SK-N-SH treated with all-trans-retinoic acid at 6 μM for 48 hours (cell line): ENCODE results near the gene TGOLN2.
"Not testable (repeated sequence)": the region's sequence is repeated elsewhere in the genome, so short reads cannot be mapped to it uniquely, and the experiment has no call there.

ENCODE experiments used
- ATAC-seq: fragments of 200-7000 bp; cut with Tn5 transposase; 3 replicates; pipeline ENCODE4 v1.9.1; 2020; ENCODE audit warnings: mild to moderate bottlenecking, moderate library complexity
- ARNTL ChIP-seq: fragments of 450-650 bp; formaldehyde crosslinking; IDR thresholded peaks from 2 replicates; pipeline ENCODE4 v1.5.0; 2020; ENCODE audit warnings: low read depth, mild to moderate bottlenecking, moderate library complexity, borderline replicate concordance
- CSDC2 ChIP-seq: fragments of 250-450 bp; sonication (Bioruptor Pico); IDR thresholded peaks from 2 replicates; pipeline ENCODE4 v1.5.0; 2020; ENCODE audit warnings: mild to moderate bottlenecking, moderate library complexity
- ESRRG ChIP-seq: fragments of 250-450 bp; sonication (Bioruptor Pico); IDR thresholded peaks from 2 replicates; pipeline ENCODE4 v1.6.1; 2021; ENCODE audit warnings: mild to moderate bottlenecking
- GLIS3 ChIP-seq: fragments of 250-450 bp; sonication (Bioruptor Pico); IDR thresholded peaks from 2 replicates; pipeline ENCODE4 v1.5.0; 2020; ENCODE audit warnings: mild to moderate bottlenecking, moderate library complexity
- ISL1 ChIP-seq: fragments of 250-450 bp; sonication (Bioruptor Pico); IDR thresholded peaks from 2 replicates; pipeline ENCODE4 v2.1.2; 2022; ENCODE audit warnings: mild to moderate bottlenecking, moderate library complexity
- OSR1 ChIP-seq: fragments of 250-450 bp; sonication (Bioruptor Pico); IDR thresholded peaks from 2 replicates; pipeline ENCODE4 v1.8.0; 2022; ENCODE audit warnings: moderate library complexity, mild to moderate bottlenecking, inconsistent platforms
- PATZ1 ChIP-seq: fragments of 250-450 bp; sonication (Bioruptor Pico); IDR thresholded peaks from 2 replicates; pipeline ENCODE4 v1.8.0; 2020; ENCODE audit warnings: mild to moderate bottlenecking, moderate library complexity, borderline replicate concordance
- POU6F1 ChIP-seq: fragments of 250-450 bp; sonication (Bioruptor Pico); IDR thresholded peaks from 2 replicates; pipeline ENCODE4 v1.8.0; 2021; ENCODE audit warnings: low read depth, mild to moderate bottlenecking, moderate library complexity, borderline replicate concordance
- PPARA ChIP-seq: fragments of 250-450 bp; sonication (Bioruptor Pico); IDR thresholded peaks from 2 replicates; pipeline ENCODE4 v1.5.0; 2020; ENCODE audit warnings: mild to moderate bottlenecking, borderline replicate concordance
- RARB ChIP-seq: fragments of 250-450 bp; sonication (Bioruptor Pico); IDR thresholded peaks from 2 replicates; pipeline ENCODE4 v1.8.0; 2021; ENCODE audit warnings: mild to moderate bottlenecking, moderate library complexity
- SNAI2 ChIP-seq: fragments of 250-450 bp; sonication (Bioruptor Pico); IDR thresholded peaks from 2 replicates; pipeline ENCODE4 v1.5.0; 2020; ENCODE audit warnings: mild to moderate bottlenecking, moderate library complexity
- TOX ChIP-seq: fragments of 250-450 bp; sonication (Bioruptor Pico); IDR thresholded peaks from 2 replicates; pipeline ENCODE4 v1.8.0; 2021; ENCODE audit warnings: mild to moderate bottlenecking, moderate library complexity, borderline replicate concordance
- ZC3H10 ChIP-seq: fragments of 250-450 bp; sonication (Bioruptor Pico); IDR thresholded peaks from 2 replicates; pipeline ENCODE4 v1.5.1; 2021; ENCODE audit warnings: mild to moderate bottlenecking, moderate library complexity
- ZFP3 ChIP-seq: fragments of 250-450 bp; sonication (Bioruptor Pico); IDR thresholded peaks from 2 replicates; pipeline ENCODE4 v1.5.0; 2020; ENCODE audit warnings: mild to moderate bottlenecking, moderate library complexity
- ZFP30 ChIP-seq: fragments of 450-650 bp; formaldehyde crosslinking; IDR thresholded peaks from 2 replicates; pipeline ENCODE4 v1.5.0; 2022; ENCODE audit warnings: mild to moderate bottlenecking, moderate library complexity
- ZNF565 ChIP-seq: fragments of 450-650 bp; formaldehyde crosslinking; conservative IDR thresholded peaks from 2 replicates; pipeline ENCODE4 v1.5.0; 2020; ENCODE audit warnings: low read depth, mild to moderate bottlenecking, moderate library complexity
- ZNF70 ChIP-seq: fragments of 450-650 bp; formaldehyde crosslinking; IDR thresholded peaks from 2 replicates; pipeline ENCODE4 v1.5.0; 2020; ENCODE audit warnings: mild to moderate bottlenecking, moderate library complexity
- ZNF8 ChIP-seq: fragments of 450-650 bp; formaldehyde crosslinking; IDR thresholded peaks from 2 replicates; pipeline ENCODE4 v1.5.0; 2020; ENCODE audit warnings: mild to moderate bottlenecking, moderate library complexity
- TF ChIP-seq, protein P1 (sequence below): fragments of 250-450 bp; sonication (Bioruptor Pico); IDR thresholded peaks from 2 replicates; pipeline ENCODE4 v1.5.1; 2021; ENCODE audit warnings: mild to moderate bottlenecking, moderate library complexity
- TF ChIP-seq, protein P2 (sequence below): fragments of 250-450 bp; sonication (Bioruptor Pico); IDR thresholded peaks from 2 replicates; pipeline ENCODE4 v1.5.1; 2020; ENCODE audit warnings: low read depth, mild to moderate bottlenecking, moderate library complexity

TGOLN2 gene

DNA sequence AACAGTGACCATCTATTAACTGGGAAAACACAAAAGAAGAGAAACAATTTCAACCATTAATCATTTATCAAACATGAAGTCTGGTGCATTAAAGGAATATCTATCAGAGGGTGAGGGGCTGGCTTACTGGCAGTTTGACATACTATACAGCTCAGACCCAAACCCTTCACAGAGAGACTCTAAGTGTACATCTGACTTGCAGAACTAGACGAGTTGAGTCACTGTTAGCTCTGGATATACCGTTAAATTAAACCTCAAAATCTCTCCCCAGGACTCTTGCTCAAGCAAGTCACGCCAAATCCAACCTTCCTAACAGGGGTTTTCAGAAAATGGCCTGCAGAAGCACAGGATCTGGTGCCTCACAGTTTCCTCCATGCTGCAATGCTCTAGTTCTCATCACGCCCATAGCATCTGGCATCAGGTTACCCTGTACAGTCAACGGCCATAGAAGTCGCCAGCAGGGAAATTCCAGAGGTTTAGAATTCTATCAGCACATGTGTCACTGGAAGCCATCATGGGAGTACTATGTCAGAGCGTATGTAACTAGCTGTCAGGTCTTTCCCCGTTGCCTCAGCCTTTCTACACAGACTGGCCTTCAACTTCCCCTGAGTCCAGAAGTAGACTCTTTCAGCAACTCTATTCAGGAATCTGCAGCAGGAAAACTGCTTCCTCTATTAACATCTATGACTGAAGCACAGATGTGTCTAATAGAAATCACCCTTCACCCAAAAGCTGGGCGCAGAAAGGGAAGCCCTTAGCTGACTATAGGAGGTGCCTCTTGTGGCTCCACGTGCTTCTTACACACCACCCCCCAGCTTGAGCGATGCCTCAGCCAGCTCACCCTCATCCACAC, 9.3 kb downstream of the TGOLN2 start:
- ATAC-seq: peak; percentile 80
- TF ChIP-seq PATZ1 (CRISPR knock-in tag) (no peak), ESRRG (no peak), OSR1 (CRISPR knock-in tag) (no peak), CSDC2 (CRISPR knock-in tag) (no peak), ARNTL (CRISPR knock-in tag) (no peak), PPARA (CRISPR knock-in tag) (no peak), ZNF8 (CRISPR knock-in tag) (no peak), ZC3H10 (CRISPR knock-in tag) (no peak), ZFP30 (CRISPR knock-in tag) (no peak), ZFP3 (no peak), ZNF565 (no peak), POU6F1 (CRISPR knock-in tag) (no peak), ZNF70 (CRISPR knock-in tag) (no peak), ISL1 (CRISPR knock-in tag) (no peak), SNAI2 (no peak), RARB (CRISPR knock-in tag) (no peak)
- TF ChIP-seq, protein P1, sequence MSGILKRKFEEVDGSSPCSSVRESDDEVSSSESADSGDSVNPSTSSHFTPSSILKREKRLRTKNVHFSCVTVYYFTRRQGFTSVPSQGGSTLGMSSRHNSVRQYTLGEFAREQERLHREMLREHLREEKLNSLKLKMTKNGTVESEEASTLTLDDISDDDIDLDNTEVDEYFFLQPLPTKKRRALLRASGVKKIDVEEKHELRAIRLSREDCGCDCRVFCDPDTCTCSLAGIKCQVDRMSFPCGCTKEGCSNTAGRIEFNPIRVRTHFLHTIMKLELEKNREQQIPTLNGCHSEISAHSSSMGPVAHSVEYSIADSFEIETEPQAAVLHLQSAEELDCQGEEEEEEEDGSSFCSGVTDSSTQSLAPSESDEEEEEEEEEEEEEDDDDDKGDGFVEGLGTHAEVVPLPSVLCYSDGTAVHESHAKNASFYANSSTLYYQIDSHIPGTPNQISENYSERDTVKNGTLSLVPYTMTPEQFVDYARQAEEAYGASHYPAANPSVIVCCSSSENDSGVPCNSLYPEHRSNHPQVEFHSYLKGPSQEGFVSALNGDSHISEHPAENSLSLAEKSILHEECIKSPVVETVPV (CRISPR knock-in tag): no peak
- TF ChIP-seq, protein P2, sequence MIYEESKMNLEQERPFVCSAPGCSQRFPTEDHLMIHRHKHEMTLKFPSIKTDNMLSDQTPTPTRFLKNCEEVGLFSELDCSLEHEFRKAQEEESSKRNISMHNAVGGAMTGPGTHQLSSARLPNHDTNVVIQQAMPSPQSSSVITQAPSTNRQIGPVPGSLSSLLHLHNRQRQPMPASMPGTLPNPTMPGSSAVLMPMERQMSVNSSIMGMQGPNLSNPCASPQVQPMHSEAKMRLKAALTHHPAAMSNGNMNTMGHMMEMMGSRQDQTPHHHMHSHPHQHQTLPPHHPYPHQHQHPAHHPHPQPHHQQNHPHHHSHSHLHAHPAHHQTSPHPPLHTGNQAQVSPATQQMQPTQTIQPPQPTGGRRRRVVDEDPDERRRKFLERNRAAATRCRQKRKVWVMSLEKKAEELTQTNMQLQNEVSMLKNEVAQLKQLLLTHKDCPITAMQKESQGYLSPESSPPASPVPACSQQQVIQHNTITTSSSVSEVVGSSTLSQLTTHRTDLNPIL (CRISPR knock-in tag): no peak

DNA sequence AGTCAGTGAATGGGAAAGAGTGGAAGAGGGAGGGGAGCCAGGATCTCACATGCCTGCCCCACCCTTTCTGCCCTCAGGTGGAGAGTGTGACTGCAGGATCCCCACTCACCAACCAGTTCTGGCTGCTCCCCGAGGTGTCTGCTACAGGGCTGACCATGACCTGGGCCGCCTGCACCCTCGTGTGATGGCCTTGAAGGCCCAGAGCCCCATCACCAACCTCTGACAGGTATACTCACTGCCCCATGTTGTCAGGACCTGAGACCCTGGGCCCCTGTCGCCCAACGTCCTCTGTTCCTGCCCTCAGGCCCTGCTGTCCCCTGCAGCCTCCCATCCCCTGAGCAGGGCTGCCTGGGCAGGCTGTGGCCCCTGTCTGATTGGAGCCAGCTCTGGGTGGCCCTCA, 11.9 kb downstream of the TGOLN2 start:
- not testable (repeated sequence) for ATAC-seq

GRCh38 chr2:85314884-85315242, 12.9 kb downstream of the TGOLN2 start:
- no peak for TF ChIP-seq PATZ1 (CRISPR knock-in tag)
- no peak for TF ChIP-seq GLIS3
- TF ChIP-seq ZFP30 (CRISPR knock-in tag): no peak
- TF ChIP-seq ZNF8 (CRISPR knock-in tag): no peak
- TF ChIP-seq ISL1 (CRISPR knock-in tag): no peak
- TF ChIP-seq ZNF70 (CRISPR knock-in tag): no peak
- no peak for TF ChIP-seq ZC3H10 (CRISPR knock-in tag)
- TF ChIP-seq, protein P1 (CRISPR knock-in tag): no peak
- no peak for TF ChIP-seq RARB (CRISPR knock-in tag)
- TF ChIP-seq PPARA (CRISPR knock-in tag): no peak
- TF ChIP-seq ZNF565: no peak
- TF ChIP-seq OSR1 (CRISPR knock-in tag): no peak
- TF ChIP-seq, protein P2 (CRISPR knock-in tag): no peak
- TF ChIP-seq TOX (CRISPR knock-in tag): no peak
- no peak for TF ChIP-seq ARNTL (CRISPR knock-in tag)
- no peak for TF ChIP-seq CSDC2 (CRISPR knock-in tag)
- no peak for ATAC-seq
